Measurements from ENCODE around the gene TANC1. TPM values are rescaled to one million over a fixed set of nuclear protein-coding genes. Genes with fewer than 3 reads are reported as not detected.

Gene TANC1
- total and polyA plus RNA-seq, 2 of the 4 experiments (the other 2 are of a cell fraction) = 10.2 to 12.9 TPM

- TF ChIP-seq, protein P1, sequence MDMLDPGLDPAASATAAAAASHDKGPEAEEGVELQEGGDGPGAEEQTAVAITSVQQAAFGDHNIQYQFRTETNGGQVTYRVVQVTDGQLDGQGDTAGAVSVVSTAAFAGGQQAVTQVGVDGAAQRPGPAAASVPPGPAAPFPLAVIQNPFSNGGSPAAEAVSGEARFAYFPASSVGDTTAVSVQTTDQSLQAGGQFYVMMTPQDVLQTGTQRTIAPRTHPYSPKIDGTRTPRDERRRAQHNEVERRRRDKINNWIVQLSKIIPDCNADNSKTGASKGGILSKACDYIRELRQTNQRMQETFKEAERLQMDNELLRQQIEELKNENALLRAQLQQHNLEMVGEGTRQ (IDR thresholded peaks at IDR 0.05; ENCODE audit: low read depth, low read length) = no peak
Observed at GRCh38 chr2:159133797-159134196, 165.4 kb downstream of the TANC1 start (continued).

- Histone ChIP-seq H3K9ac (ENCODE audit: low read depth, low read length) (peak overlapping the region; percentile 68; the same call in 1 of the 2 replicates), H3K9me1 (ENCODE audit: insufficient read depth, low read length) (peaks cover 19% of the 10 kb centered on the region), H3K4me1 (ENCODE audit: control insufficient read depth, insufficient read depth, low read length) (peaks cover 41% of the 10 kb centered on the region), H3K56ac (ENCODE audit: extremely low read depth, insufficient read depth, low read length) (peak overlapping the region; percentile 99), H3K9me3 (ENCODE audit: control insufficient read depth, insufficient read depth, low read length) (no peaks in the 10 kb centered on the region), H3K4me2 (ENCODE audit: low read depth, low read length) (peak overlapping the region; percentile 71; the same call in 1 of the 2 replicates), H2BK5ac (ENCODE audit: low read depth, low read length, poor library complexity, severe bottlenecking) (peak overlapping the region; percentile 90), H3K27ac (ENCODE audit: insufficient read depth, low read length) (peak overlapping the region; percentile 90), H3K23ac (ENCODE audit: low read depth, low read length) (peak overlapping the region; percentile 97), H2BK20ac (ENCODE audit: low read depth, low read length) (peak overlapping the region; percentile 90), H3K4me3 (ENCODE audit: insufficient read depth, low read depth, low read length) (no peak overlapping the region), H3K79me1 (ENCODE audit: low read depth in 1 of 2, low read length in 2 of 2) (peaks cover 18 to 63% of the 10 kb centered on the region in 2 experiments), H2AFZ (replicated peaks; ENCODE audit: low read length, poor library complexity) (no peak overlapping the region), H3K4ac (ENCODE audit: low read depth, low read length) (peak overlapping the region; percentile 93), H4K20me1 (ENCODE audit: insufficient read depth, low read length) (no peaks in the 10 kb centered on the region), H3K36me3 (ENCODE audit: control insufficient read depth, insufficient read depth, low read length) (no peaks in the 10 kb centered on the region), H3K18ac (ENCODE audit: low read depth, low read length) (peak overlapping the region; percentile 84), H3K27me3 (ENCODE audit: control insufficient read depth, insufficient read depth, low read length) (no peaks in the 10 kb centered on the region), H4K91ac (ENCODE audit: insufficient read depth, low read depth, low read length) (peak overlapping the region; percentile 93), H2AK5ac (ENCODE audit: low read depth, low read length) (peak overlapping the region; percentile 67; the same call in 1 of the 2 replicates), H2BK120ac (ENCODE audit: low read depth, low read length) (peak overlapping the region; percentile 97), H2BK15ac (ENCODE audit: low read depth, low read length) (peak overlapping the region; percentile 92), H4K5ac (ENCODE audit: low read depth, low read length) (peak overlapping the region; percentile 74), H4K8ac (ENCODE audit: low read depth in 2 of 2, low read length in 2 of 2) (peak overlapping the region; percentile 78 to 91), H3K14ac (replicated peaks; ENCODE audit: low read depth, low read length) (peak overlapping the region; percentile 80), H2AK9ac (replicated peaks; ENCODE audit: low read depth, low read length, poor library complexity) (peak overlapping the region; percentile 35)
- CTCF ChIA-PET = no interaction called here
- in situ Hi-C loops (cut with MboI; ENCODE audit: low sequenced_read_pairs) = no loop called here
- POLR2A ChIA-PET (ENCODE audit: unreplicated experiment) = no interaction called here
- WGBS, 2 experiments (ENCODE audit: extremely low coverage in 2 of 2, insufficient read length in 1 of 2) = no CpG with 5 or more reads among the region's 3 CpGs
- ATAC-seq (ENCODE audit: low read depth) (no peak), DNase-seq (no peak)
- dilution Hi-C loops (cut with HindIII; ENCODE audit: low sequenced_read_pairs, unreplicated experiment) = no loop called here
- TF ChIP-seq, protein P2, sequence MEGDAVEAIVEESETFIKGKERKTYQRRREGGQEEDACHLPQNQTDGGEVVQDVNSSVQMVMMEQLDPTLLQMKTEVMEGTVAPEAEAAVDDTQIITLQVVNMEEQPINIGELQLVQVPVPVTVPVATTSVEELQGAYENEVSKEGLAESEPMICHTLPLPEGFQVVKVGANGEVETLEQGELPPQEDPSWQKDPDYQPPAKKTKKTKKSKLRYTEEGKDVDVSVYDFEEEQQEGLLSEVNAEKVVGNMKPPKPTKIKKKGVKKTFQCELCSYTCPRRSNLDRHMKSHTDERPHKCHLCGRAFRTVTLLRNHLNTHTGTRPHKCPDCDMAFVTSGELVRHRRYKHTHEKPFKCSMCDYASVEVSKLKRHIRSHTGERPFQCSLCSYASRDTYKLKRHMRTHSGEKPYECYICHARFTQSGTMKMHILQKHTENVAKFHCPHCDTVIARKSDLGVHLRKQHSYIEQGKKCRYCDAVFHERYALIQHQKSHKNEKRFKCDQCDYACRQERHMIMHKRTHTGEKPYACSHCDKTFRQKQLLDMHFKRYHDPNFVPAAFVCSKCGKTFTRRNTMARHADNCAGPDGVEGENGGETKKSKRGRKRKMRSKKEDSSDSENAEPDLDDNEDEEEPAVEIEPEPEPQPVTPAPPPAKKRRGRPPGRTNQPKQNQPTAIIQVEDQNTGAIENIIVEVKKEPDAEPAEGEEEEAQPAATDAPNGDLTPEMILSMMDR (conservative IDR thresholded peaks at IDR 0.05; ENCODE audit: low read depth, low read length) = no peak
- TF ChIP-seq SMC3 (IDR thresholded peaks at IDR 0.05; ENCODE audit: low read depth, low read length) (no peak), RFX5 (IDR thresholded peaks at IDR 0.05; ENCODE audit: low read depth, low read length) (no peak), CEBPB (IDR thresholded peaks at IDR 0.05; ENCODE audit: low read depth, low read length) (no peak)
- intact Hi-C loops (cut with micrococcal nuclease) = loop anchor here (5.0 to 10.0 kb wide), 4 partner anchors 152 to 670 kb away; partner anchors contain the start of genes BAZ2B, MARCHF7 and WDSUB1
- BruUV-seq (replicated peaks) = no TSS peak
Observed at GRCh38 chr2:159134979-159135378, 166.5 kb downstream of the TANC1 start.

Measured in IMR-90 (cell line).